ENCODE results near the gene TSPYL6. TPM values are rescaled to one million over a fixed set of nuclear protein-coding genes. Genes with fewer than 3 reads are reported as not detected.

The TSPYL6 gene
- total and polyA plus RNA-seq, 2 donors (not counting 3 experiments of a cell fraction or from before 2014, with no cell fraction given) = 0.03 TPM; not detected in 1

DNA sequence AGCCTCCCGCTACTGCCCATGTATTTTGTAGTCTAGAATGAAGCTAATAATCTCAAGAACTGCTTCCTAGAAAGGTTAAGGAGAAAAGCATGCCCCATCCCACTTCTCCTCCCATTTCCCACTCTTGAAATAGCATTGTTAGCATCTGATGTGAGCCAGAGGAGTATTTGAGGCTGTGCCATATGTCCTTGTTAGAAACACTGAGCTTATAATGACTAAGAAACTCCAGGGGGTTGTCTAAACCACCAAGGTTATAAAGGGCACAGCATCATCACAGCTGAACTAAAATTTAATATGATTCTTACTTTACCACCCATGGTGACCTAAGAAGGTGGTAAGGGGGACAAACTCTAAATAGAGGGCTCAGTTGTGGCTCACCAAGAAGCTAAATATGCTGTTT lies 16.6 kb downstream of the TSPYL6 start:
- Histone ChIP-seq H3K4me3 (replicated peaks in 1 of 3; ENCODE audit: insufficient read depth in 1 of 3, low read depth in 1 of 3, low read length in 3 of 3) (no peak overlapping the region), H3K27me3 (ENCODE audit: control insufficient read depth in 2 of 2, insufficient read depth in 2 of 2, low read length in 2 of 2) (no peaks in the 10 kb centered on the region), H3K4me2 (ENCODE audit: insufficient read depth, low read length) (no peak overlapping the region), H3K9me1 (replicated peaks; ENCODE audit: control insufficient read depth, extremely low read depth, insufficient read depth, low read length) (no peaks in the 10 kb centered on the region), H3K79me2 (ENCODE audit: control insufficient read depth, insufficient read depth, low read length) (no peaks in the 10 kb centered on the region), H3K9me3 (replicated peaks; ENCODE audit: control insufficient read depth, insufficient read depth, low read length) (no peaks in the 10 kb centered on the region), H3K36me3 (ENCODE audit: control insufficient read depth in 2 of 2, extremely low read depth in 1 of 2, insufficient read depth in 2 of 2, low read length in 2 of 2) (no peaks in the 10 kb centered on the region), H2AFZ (ENCODE audit: low read depth, low read length) (no peak overlapping the region), H3K27ac (ENCODE audit: insufficient read depth, low read depth, low read length) (no peak overlapping the region), H3K9ac (replicated peaks; ENCODE audit: extremely low read depth, insufficient read depth, low read length) (no peak overlapping the region), H4K20me1 (replicated peaks; ENCODE audit: control insufficient read depth, extremely low read depth, insufficient read depth, low read length) (no peaks in the 10 kb centered on the region), H3K4me1 (ENCODE audit: control insufficient read depth, extremely low read depth, insufficient read depth, low read length) (no peaks in the 10 kb centered on the region)
- intact Hi-C loops (cut with micrococcal nuclease) = no loop called here
- TF ChIP-seq MYC (IDR thresholded peaks at IDR 0.05; ENCODE audit: low read depth, low read length) = no peak
- TF ChIP-seq POLR2AphosphoS5 (IDR thresholded peaks at IDR 0.05; ENCODE audit: insufficient read depth, low read depth, low read length) = no peak
- no peak for TF ChIP-seq JUN (IDR thresholded peaks at IDR 0.05; ENCODE audit: borderline replicate concordance, insufficient read depth, insufficient read length, low read depth)
- TF ChIP-seq FOS (IDR thresholded peaks at IDR 0.05; ENCODE audit: borderline replicate concordance, insufficient read depth, low read length) = no peak
- no peak for TF ChIP-seq EZH2 (IDR thresholded peaks at IDR 0.05; ENCODE audit: borderline replicate concordance, low read depth, low read length, severe bottlenecking)
- TF ChIP-seq MAX (IDR thresholded peaks at IDR 0.05; ENCODE audit: insufficient read depth, insufficient read length) = no peak
- TF ChIP-seq CTCF (IDR thresholded peaks at IDR 0.05; ENCODE audit: extremely low read depth in 1 of 2, insufficient read depth in 1 of 2, low read depth in 1 of 2, low read length in 2 of 2) = no peak
- TF ChIP-seq POLR2A (IDR thresholded peaks at IDR 0.05; ENCODE audit: low read depth, low read length) = no peak
- no peak for TF ChIP-seq GATA2 (IDR thresholded peaks at IDR 0.05; ENCODE audit: insufficient read depth, insufficient read length, low read depth, low read length)
- FAIRE-seq (no peak), DNase-seq (ENCODE audit: low read depth, low spot score) (no peak)
- no TSS peak for BruUV-seq (replicated peaks)
- ChIA-PET CTCF (interaction anchor here (1.1 kb wide), 1 partner anchor 11 kb away, joined by 4 read pairs; no protein-coding TSS in a partner anchor), POLR2A (no interaction called here)
- dilution Hi-C loops (cut with MboI; ENCODE audit: extremely low pct_ligation_motif_present, low sequenced_read_pairs) = no loop called here
